Measurements from ENCODE around the gene RNF103. TPM values are rescaled to one million over a fixed set of nuclear protein-coding genes. Genes with fewer than 3 reads are reported as not detected.
"Not testable (repeated sequence)": the region's sequence is repeated elsewhere in the genome, so short reads cannot be mapped to it uniquely, and the experiment has no call there.

Gene RNF103
- total RNA-seq, 1 donor from 2014 or later, result 25.4 TPM

GRCh38 chr2:86623043-86623493 is 597 bp downstream of the RNF103 start:
- DNase-seq, result no peak

- peak; percentile 62 for DNase-seq
These were observed 1.1 kb downstream of the RNF103 start for GRCh38 chr2:86622519-86623042.

GRCh38 chr2:86621280-86621943 is 2.3 kb downstream of the RNF103 start:
- peak; percentile 41 for DNase-seq

- DNase-seq, result no peak
These were observed 5.9 kb downstream of the RNF103 start for GRCh38 chr2:86617738-86618137.

GRCh38 chr2:86617153-86617552 is 6.5 kb downstream of the RNF103 start:
- DNase-seq, result no peak

- DNase-seq, result no peak
These were observed 7.2 kb downstream of the RNF103 start for GRCh38 chr2:86616502-86616901.

- DNase-seq, result no peak
These were observed 8.1 kb downstream of the RNF103 start for GRCh38 chr2:86615596-86615995.

- no peak for DNase-seq
These were observed 10.2 kb downstream of the RNF103 start for GRCh38 chr2:86613515-86613914.

- DNase-seq, result no peak
These were observed 12.8 kb downstream of the RNF103 start for GRCh38 chr2:86610871-86611270.

GRCh38 chr2:86608832-86609410 is 14.7 kb downstream of the RNF103 start:
- no peak for DNase-seq

GRCh38 chr2:86603905-86604304 is 19.8 kb downstream of the RNF103 start:
- DNase-seq, result no peak

- DNase-seq, result peak; percentile 58
These were observed 24.7 kb downstream of the RNF103 start for GRCh38 chr2:86598966-86599365.

- DNase-seq, result no peak
These were observed 27.5 kb downstream of the RNF103 start for GRCh38 chr2:86596118-86596517.

- DNase-seq, result no peak
These were observed 30.4 kb downstream of the RNF103 start for GRCh38 chr2:86593266-86593665.

- DNase-seq, result no peak
These were observed 31.0 kb downstream of the RNF103 start for GRCh38 chr2:86592547-86593230.

GRCh38 chr2:86589701-86590100 is 34.0 kb downstream of the RNF103 start:
- DNase-seq, result not testable (repeated sequence)

- peak; percentile 86 for DNase-seq
These were observed 39.3 kb downstream of the RNF103 start for GRCh38 chr2:86584151-86584913.

GRCh38 chr2:86580560-86580959 is 43.1 kb downstream of the RNF103 start:
- no peak for DNase-seq

- no peak for DNase-seq
These were observed 45.7 kb downstream of the RNF103 start for GRCh38 chr2:86577817-86578456.

- no peak for DNase-seq
These were observed 53.6 kb downstream of the RNF103 start for GRCh38 chr2:86570059-86570458.

GRCh38 chr2:86566821-86567190 is 56.9 kb downstream of the RNF103 start:
- DNase-seq, result no peak

- DNase-seq, result no peak
These were observed 57.4 kb downstream of the RNF103 start for GRCh38 chr2:86566158-86566820.
